22Rv1 (cell line): Measurements from ENCODE around the gene PSMG3.
A peak's percentile ranks its signal among the peaks of the same experiment; 100 is the strongest.

Experiments
- H3K27ac ChIP-seq: fragments of 450-650 bp; 2 replicates; pipeline ENCODE4 v1.5.1; 2017
- ZFX ChIP-seq: fragments of 450-650 bp; IDR thresholded peaks from 2 replicates; pipeline ENCODE4 v1.6.1; 2017; ENCODE audit warnings: antibody characterized with exemption, borderline replicate concordance
- TF ChIP-seq, protein P1 (sequence below): fragments of 450-650 bp; IDR thresholded peaks from 2 replicates; pipeline ENCODE4 v1.5.1; 2017; ENCODE audit warnings: mild to moderate bottlenecking

The PSMG3 gene

DNA sequence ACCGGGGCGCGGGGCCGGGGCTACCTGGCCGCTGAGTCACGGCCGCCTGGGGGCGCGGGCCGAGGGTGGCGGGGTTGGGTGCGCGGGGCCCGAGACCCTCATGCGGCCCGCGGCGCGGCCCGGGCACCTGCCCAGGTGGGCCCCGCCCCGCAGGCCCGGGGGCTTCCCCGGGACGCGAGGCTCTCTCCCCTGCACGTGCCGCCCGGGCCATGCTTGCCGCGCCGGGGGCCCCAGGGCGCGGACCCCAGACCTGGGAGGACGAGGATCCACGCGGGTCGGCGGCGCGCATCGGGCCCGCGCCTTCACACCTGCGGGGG lies 38.9 kb downstream of the PSMG3 start:
- TF ChIP-seq ZFX: no peak
- TF ChIP-seq, protein P1, sequence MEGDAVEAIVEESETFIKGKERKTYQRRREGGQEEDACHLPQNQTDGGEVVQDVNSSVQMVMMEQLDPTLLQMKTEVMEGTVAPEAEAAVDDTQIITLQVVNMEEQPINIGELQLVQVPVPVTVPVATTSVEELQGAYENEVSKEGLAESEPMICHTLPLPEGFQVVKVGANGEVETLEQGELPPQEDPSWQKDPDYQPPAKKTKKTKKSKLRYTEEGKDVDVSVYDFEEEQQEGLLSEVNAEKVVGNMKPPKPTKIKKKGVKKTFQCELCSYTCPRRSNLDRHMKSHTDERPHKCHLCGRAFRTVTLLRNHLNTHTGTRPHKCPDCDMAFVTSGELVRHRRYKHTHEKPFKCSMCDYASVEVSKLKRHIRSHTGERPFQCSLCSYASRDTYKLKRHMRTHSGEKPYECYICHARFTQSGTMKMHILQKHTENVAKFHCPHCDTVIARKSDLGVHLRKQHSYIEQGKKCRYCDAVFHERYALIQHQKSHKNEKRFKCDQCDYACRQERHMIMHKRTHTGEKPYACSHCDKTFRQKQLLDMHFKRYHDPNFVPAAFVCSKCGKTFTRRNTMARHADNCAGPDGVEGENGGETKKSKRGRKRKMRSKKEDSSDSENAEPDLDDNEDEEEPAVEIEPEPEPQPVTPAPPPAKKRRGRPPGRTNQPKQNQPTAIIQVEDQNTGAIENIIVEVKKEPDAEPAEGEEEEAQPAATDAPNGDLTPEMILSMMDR: no peak

DNA sequence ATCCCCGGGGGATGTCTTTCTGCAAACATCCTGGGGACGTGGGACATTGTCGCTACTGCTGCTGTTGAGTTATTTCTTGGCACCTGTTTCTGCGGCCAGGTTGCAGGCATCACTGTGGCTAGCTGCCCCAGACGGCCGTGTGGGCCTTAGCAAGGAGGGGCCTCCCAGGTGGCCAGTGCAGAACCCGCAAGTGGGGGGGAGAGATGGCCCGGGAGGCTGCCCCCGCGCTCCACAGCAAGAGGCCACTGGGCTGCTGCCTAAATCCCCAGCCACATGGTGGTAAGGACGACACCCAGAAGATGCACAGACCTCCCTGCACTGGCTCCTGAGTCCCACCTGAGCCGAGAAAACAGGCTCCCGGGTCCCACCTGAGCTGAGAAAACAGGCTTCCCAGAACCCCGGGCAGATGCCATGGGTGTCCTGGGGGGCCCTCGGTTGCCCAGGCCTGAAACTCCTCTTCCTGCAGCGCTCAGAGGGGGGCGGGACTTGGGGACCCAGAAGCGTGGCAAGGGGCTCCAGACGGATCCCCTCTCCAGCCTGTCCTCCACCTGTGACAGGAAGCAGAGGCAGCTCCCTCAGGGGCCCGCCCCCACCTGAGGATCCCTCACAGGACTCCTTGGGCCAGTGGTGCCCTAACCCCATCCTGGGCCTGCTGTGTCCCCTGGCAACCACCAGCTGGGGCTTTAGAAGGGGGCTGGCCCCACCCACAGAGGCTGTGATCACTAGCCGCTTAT lies 40.3 kb downstream of the PSMG3 start:
- peak overlapping the region; percentile 93; the same call in 1 of the 2 replicates for H3K27ac ChIP-seq
- TF ChIP-seq, protein P1: no peak
- no peak for TF ChIP-seq ZFX

More for the DNA sequence above, 38.9 kb downstream of the PSMG3 start:
- H3K27ac ChIP-seq: peak overlapping the region; percentile 93

DNA sequence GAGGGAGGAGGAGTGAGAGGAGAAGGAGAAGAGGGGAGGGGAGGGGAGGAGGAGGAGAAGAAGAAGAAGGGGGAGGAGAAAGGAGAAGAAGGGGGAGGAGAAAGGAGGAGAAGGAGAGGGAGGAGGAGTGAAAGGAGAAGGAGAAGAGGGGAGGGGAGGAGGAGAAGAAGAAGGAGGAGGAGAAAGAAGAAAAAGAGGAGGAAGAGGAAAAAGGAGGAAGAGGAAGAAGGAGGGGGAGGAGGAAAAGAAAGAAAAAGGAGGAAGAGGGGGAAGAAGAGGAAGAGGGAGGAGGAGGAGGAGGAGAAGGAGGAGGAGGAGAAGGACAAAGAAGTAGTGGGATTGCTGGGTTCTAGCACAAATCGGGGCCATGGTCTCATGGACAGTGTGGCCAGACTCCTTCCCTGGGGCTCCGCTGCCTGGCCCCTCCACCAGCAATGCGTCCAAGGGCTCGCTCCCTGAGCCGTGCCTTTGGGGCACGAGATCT lies 43.5 kb downstream of the PSMG3 start:
- no peak overlapping the region for H3K27ac ChIP-seq
- TF ChIP-seq, protein P1: no peak
- no peak for TF ChIP-seq ZFX

DNA sequence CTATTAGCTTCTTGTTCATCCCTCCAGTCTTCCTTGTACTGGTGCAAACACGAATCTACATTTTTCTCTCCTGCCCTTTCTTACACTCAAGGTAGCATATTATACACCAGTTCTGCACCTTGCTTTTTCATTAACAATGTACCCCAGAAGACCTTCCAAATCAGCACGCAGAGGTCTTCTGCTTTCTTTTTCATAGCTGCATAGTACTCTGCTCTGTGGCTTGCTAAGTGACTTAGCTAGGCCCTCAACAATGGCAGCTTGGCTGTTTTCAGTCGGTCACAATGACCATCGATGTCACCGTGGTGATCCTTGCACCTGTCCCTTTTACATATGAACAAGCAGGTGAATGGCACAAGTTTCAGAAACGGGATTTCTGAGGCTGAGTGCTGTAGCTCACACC lies 44.4 kb downstream of the PSMG3 start:
- TF ChIP-seq, protein P1: no peak
- no peak for TF ChIP-seq ZFX
- no peak overlapping the region for H3K27ac ChIP-seq

DNA sequence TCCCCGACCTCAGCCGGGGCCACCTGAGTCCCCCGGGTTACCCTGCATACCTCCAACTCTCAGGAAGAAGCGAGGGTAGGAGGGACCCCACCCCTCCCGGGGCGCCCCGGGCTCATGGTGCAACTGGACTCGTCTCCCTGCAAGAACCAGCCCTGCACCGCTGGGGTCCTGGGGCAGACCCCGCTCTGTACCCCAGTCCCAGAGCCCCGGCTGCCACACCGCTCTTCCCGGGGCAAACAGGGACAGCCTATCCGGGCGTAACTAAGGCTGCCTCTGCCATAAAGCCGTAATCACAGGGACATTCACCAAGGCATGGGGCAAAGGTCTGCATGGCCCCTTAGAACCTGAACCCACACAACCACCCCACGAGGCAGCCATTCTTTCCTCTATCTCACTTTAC lies 46.0 kb downstream of the PSMG3 start:
- no peak for TF ChIP-seq ZFX
- TF ChIP-seq, protein P1: no peak
- H3K27ac ChIP-seq: no peak overlapping the region

DNA sequence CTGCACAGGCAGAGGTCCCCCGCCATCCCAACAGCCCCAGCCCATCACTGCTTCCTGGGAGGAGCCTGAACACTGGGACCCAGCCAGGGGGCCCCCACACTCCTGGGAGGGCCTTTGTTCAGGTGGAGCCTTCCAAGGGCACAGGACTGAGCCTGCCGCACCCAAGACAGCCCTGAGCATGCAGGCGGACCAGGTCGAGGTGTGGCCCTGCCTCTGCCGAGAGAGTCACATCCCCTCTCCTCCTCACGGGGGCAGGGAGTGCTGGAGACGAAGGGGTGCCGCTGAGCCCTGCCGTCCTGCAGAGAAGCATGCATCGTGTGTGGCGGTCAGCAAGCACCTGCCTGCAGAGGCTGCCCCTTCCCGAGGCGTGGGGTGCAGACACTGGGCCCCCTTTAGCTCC lies 46.6 kb downstream of the PSMG3 start:
- TF ChIP-seq, protein P1: no peak
- TF ChIP-seq ZFX: no peak
- H3K27ac ChIP-seq: no peak overlapping the region

DNA sequence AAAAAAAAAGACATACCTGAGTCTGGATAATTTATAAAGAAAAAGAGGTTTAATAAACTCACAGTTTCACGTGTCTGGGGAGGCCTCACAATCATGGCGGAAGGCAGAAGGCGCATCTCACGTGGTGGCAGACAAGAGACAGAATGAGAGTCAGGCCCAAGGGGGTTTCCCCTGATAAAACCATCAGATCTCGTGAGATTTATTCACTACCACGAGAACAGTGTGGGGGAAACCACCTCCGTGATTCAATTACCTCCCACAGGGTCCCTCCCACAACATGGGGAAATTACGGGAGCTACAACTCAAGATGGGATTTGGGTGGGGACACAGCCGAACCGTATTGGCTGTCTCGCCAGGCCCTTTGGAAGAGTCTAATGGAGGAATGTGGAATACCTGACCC lies 48.4 kb downstream of the PSMG3 start:
- no peak for TF ChIP-seq ZFX
- TF ChIP-seq, protein P1: no peak
- no peak overlapping the region for H3K27ac ChIP-seq
